Measurements from ENCODE around the gene FUCA1.
A peak's percentile ranks its signal among the peaks of the same experiment; 100 is the strongest.

Gene FUCA1

GRCh38 chr1:23810818-23811540, 57.1 kb downstream of the FUCA1 start:
- Histone ChIP-seq H3K27ac (no peak overlapping the region), H3K9ac (no peak overlapping the region), H2AFZ (ENCODE audit: low read depth) (no peak overlapping the region), H3K27me3 (ENCODE audit: insufficient read depth, low read depth) (no peaks in the 10 kb centered on the region), H4K20me1 (ENCODE audit: insufficient read depth) (no peaks in the 10 kb centered on the region), H3K4me1 (ENCODE audit: low read depth, poor library complexity, severe bottlenecking) (peaks cover 21% of the 10 kb centered on the region), H3K36me3 (ENCODE audit: insufficient read depth) (no peaks in the 10 kb centered on the region), H3K4me2 (no peak overlapping the region), H3K4me3 (IDR thresholded peaks at IDR 0.05; ENCODE audit: insufficient read depth, low read depth, low read length) (no peak overlapping the region), H3K79me2 (ENCODE audit: insufficient read depth, low read depth) (no peaks in the 10 kb centered on the region)
- peak; percentile 77 for TF ChIP-seq CTCF (conservative IDR thresholded peaks at IDR 0.05; ENCODE audit: low read depth, low read length)

- peaks cover 26% of the 10 kb centered on the region for H3K4me1 ChIP-seq (ENCODE audit: low read depth, poor library complexity, severe bottlenecking)
- no peaks in the 10 kb centered on the region for H4K20me1 ChIP-seq (ENCODE audit: insufficient read depth)
- peak overlapping the region; percentile 24; the same call in 1 of the 2 replicates for H2AFZ ChIP-seq (ENCODE audit: low read depth)
- no peak overlapping the region for H3K4me3 ChIP-seq (IDR thresholded peaks at IDR 0.05; ENCODE audit: insufficient read depth, low read depth, low read length)
- no peaks in the 10 kb centered on the region for H3K36me3 ChIP-seq (ENCODE audit: insufficient read depth)
- H3K27me3 ChIP-seq (ENCODE audit: insufficient read depth, low read depth), result no peaks in the 10 kb centered on the region
- 0 out of 2 replicates have a peak overlapping the region, but pooled peaks have one; percentile 19 for H3K27ac ChIP-seq
- no peak overlapping the region for H3K4me2 ChIP-seq
- peak; percentile 82 for TF ChIP-seq CTCF (conservative IDR thresholded peaks at IDR 0.05; ENCODE audit: low read depth, low read length)
- no peak overlapping the region for H3K9ac ChIP-seq
- no peaks in the 10 kb centered on the region for H3K79me2 ChIP-seq (ENCODE audit: insufficient read depth, low read depth)
Measured at GRCh38 chr1:23809751-23810171, 58.3 kb downstream of the FUCA1 start.

GRCh38 chr1:23807453-23807852, 60.6 kb downstream of the FUCA1 start:
- Histone ChIP-seq H2AFZ (ENCODE audit: low read depth) (no peak overlapping the region), H3K4me2 (no peak overlapping the region), H4K20me1 (ENCODE audit: insufficient read depth) (no peaks in the 10 kb centered on the region), H3K79me2 (ENCODE audit: insufficient read depth, low read depth) (no peaks in the 10 kb centered on the region), H3K4me3 (IDR thresholded peaks at IDR 0.05; ENCODE audit: insufficient read depth, low read depth, low read length) (no peak overlapping the region), H3K27ac (no peak overlapping the region), H3K27me3 (ENCODE audit: insufficient read depth, low read depth) (no peaks in the 10 kb centered on the region), H3K36me3 (ENCODE audit: insufficient read depth) (no peaks in the 10 kb centered on the region), H3K4me1 (ENCODE audit: low read depth, poor library complexity, severe bottlenecking) (peaks cover 35% of the 10 kb centered on the region), H3K9ac (no peak overlapping the region)
- no peak for TF ChIP-seq CTCF (conservative IDR thresholded peaks at IDR 0.05; ENCODE audit: low read depth, low read length)

- H3K4me1 ChIP-seq (ENCODE audit: low read depth, poor library complexity, severe bottlenecking), result peaks cover 35% of the 10 kb centered on the region
- H4K20me1 ChIP-seq (ENCODE audit: insufficient read depth), result no peaks in the 10 kb centered on the region
- no peak overlapping the region for H2AFZ ChIP-seq (ENCODE audit: low read depth)
- no peaks in the 10 kb centered on the region for H3K27me3 ChIP-seq (ENCODE audit: insufficient read depth, low read depth)
- H3K4me3 ChIP-seq (IDR thresholded peaks at IDR 0.05; ENCODE audit: insufficient read depth, low read depth, low read length), result no peak overlapping the region
- H3K36me3 ChIP-seq (ENCODE audit: insufficient read depth), result no peaks in the 10 kb centered on the region
- H3K4me2 ChIP-seq, result no peak overlapping the region
- H3K79me2 ChIP-seq (ENCODE audit: insufficient read depth, low read depth), result no peaks in the 10 kb centered on the region
- no peak for TF ChIP-seq CTCF (conservative IDR thresholded peaks at IDR 0.05; ENCODE audit: low read depth, low read length)
- no peak overlapping the region for H3K27ac ChIP-seq
- no peak overlapping the region for H3K9ac ChIP-seq
Measured at GRCh38 chr1:23806280-23806679, 61.8 kb downstream of the FUCA1 start.

All from KMS-11 (cell line).